ACC112 (cell line): ENCODE measurements around the gene GLCE.
A peak's percentile ranks its signal among the peaks of the same experiment; 100 is the strongest.

Experiments used
- H2AFZ ChIP-seq: fragments of 200-600 bp; sonication (generic); one replicate; pipeline ENCODE4 v1.6.0; 2017; ENCODE audit warnings: antibody characterized with exemption, low read length; ENCODE audit not compliant: unreplicated experiment
- H3K27ac ChIP-seq: fragments of 200-600 bp; sonication (generic); 2 replicates; pipeline ENCODE4 v1.5.1; 2014; ENCODE audit warnings: low read depth, mild to moderate bottlenecking, antibody characterized with exemption, low read length, moderate library complexity
- H3K27me3 ChIP-seq: fragments of 200-600 bp; sonication (generic); 2 replicates; pipeline ENCODE4 v1.6.1; 2014; ENCODE audit warnings: mild to moderate bottlenecking, antibody characterized with exemption, low read length, moderate library complexity, mixed read lengths; ENCODE audit not compliant: insufficient read depth
- H3K36me3 ChIP-seq: fragments of 200-600 bp; sonication (generic); 2 replicates; pipeline ENCODE4 v1.6.1; 2016; ENCODE audit warnings: mild to moderate bottlenecking, antibody characterized with exemption, low read length, moderate library complexity, mixed read lengths; ENCODE audit not compliant: insufficient read depth
- H3K4me1 ChIP-seq: fragments of 200-600 bp; sonication (generic); one replicate; pipeline ENCODE4 v1.6.1; 2016; ENCODE audit warnings: low read length, mixed read lengths; ENCODE audit not compliant: insufficient read depth, unreplicated experiment, control insufficient read depth
- H3K4me3 ChIP-seq: fragments of 200-600 bp; sonication (generic); 2 replicates; pipeline ENCODE4 v1.5.1; 2014; ENCODE audit warnings: mild to moderate bottlenecking, low read depth, low read length
- H3K79me2 ChIP-seq: fragments of 200-600 bp; sonication (generic); one replicate; pipeline ENCODE4 v1.6.0; 2016; ENCODE audit warnings: low read length; ENCODE audit not compliant: control insufficient read depth, unreplicated experiment, insufficient read depth

Gene GLCE

DNA sequence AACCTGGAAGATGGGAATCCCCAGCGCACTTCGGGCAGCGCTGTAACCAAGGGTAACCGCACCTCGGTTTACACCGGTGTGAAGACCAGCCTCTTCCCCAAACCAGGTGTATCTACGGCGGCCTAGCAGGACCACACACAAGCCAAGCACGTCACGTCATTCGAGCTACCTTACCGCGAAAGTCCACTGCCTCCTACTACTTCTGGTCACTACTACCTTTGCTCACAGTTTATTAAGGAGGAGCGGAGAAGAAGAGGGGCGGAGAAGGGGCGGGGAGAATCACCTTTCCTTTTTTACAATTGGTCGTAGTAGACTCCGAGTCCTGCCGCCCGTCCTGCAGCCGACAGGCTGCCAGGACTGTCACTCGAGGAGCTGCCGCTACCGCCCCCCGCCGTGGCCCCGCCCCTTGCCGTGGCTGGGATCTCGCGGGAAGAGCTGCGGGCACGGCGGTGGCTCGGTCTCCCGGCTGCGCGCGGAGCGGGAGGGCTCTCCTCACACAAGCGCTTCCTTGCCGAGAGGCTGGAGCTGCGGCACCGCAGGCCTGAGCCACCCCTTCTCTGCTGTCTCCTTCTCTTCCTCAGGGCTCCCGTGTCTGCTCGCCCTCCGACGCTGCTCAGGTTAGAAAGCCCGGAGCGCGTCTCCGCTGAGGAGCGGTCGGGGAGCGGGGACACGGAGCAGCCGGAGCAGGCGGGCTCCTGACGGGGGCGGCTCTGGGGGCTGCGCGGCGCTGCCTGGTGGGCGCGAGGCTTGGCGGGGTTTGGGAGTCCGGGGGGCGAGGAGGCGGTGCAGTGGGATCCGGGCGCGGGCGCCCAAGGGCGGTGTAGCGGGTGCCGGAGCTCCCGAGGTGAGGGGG is at the start of gene GLCE:
Gene GLCE (plus strand): TSS at position 495 of the 853 bp plus-strand sequence. CDS start 95,172 bp downstream, outside the sequence.
- H3K4me1 ChIP-seq: peaks cover 7% of the 10 kb centered on the region
- no peaks in the 10 kb centered on the region for H3K36me3 ChIP-seq
- H2AFZ ChIP-seq: peak within 1 kb of the TSS; percentile 88
- H3K27ac ChIP-seq: no peak within 1 kb of the TSS
- H3K27me3 ChIP-seq: no peaks in the 10 kb centered on the region
- peak within 1 kb of the TSS; percentile 95 for H3K4me3 ChIP-seq
- H3K79me2 ChIP-seq: peaks cover 10% of the 10 kb centered on the region

DNA sequence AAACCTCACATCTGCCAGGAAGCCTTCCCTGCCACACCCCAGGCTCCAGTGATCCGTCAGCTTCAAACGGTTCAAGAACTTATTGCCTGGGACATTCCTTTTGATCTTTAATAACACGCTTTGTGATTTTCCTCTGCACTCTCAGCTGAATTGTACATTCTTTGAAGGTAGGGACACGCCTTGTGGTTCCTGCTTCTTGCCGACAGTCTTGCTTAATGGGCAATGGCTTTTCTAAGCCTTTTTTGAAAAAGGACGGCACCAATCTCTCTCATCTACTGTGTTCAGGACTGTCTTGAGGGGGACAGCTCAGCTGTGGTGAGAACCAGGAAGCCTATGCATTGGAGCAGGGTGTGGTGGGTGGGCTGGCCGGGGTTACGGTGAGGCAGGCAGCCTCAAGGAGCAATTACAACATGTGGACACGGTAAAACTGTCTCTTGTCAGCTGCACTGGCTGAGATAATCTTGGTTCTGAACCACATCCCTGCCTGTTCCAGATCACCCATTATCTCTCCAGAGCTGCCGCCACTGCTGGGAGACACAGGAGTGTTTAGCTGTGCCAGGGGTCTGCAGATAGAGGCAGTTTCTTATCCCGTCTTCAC is 46.0 kb upstream of the GLCE start:
- no peaks in the 10 kb centered on the region for H3K36me3 ChIP-seq
- no peaks in the 10 kb centered on the region for H3K4me1 ChIP-seq
- H3K4me3 ChIP-seq: no peak overlapping the region
- H3K27ac ChIP-seq: no peak overlapping the region
- H3K27me3 ChIP-seq: peaks cover 93% of the 10 kb centered on the region
- no peak overlapping the region for H2AFZ ChIP-seq
- H3K79me2 ChIP-seq: no peaks in the 10 kb centered on the region

DNA sequence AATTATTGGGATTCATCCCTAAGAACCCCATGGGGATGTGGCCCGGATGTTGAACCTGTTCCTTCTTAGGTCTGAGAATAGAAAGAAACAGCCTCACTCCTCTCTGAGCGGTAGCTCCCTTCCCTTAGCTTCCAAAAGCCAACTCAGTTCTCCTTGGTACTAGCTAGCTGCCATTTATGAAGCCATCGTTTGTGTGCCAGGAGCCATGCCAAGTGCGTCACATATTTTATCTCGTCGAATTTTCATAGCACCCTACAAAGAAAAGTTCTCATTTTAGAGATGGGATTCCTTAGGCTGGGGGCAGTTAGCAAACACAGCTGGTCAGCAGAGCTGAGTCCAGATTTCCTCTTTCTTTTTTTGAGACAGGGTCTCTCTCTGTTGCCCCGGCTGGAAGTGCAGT is 45.4 kb upstream of the GLCE start:
- Histone ChIP-seq H3K27me3 (peaks cover 93% of the 10 kb centered on the region), H3K79me2 (no peaks in the 10 kb centered on the region), H3K4me1 (no peaks in the 10 kb centered on the region), H3K27ac (no peak overlapping the region), H3K4me3 (no peak overlapping the region), H3K36me3 (no peaks in the 10 kb centered on the region), H2AFZ (no peak overlapping the region)

DNA sequence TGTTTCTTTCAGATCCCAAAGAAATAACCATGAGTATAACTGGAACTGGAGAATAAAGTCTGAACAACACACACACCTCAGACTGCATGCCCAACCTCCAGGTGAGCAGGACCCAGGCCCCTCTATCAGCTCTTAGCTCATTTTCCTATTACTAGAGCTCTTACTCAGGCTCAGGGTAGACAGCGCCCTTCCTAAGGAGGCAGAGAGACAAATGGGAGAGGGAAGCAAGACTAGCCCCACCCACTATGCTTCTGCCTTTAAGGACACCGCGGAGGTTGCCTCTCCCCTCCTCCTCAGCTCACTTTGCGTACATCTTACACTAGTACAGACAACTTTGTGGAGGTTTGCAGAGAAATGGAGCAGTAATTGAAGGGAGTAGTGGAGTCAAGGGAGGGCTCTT is 44.0 kb upstream of the GLCE start:
- Histone ChIP-seq H3K36me3 (no peaks in the 10 kb centered on the region), H3K4me3 (no peak overlapping the region), H3K27ac (no peak overlapping the region), H3K79me2 (no peaks in the 10 kb centered on the region), H2AFZ (no peak overlapping the region), H3K4me1 (no peaks in the 10 kb centered on the region), H3K27me3 (peaks cover 95% of the 10 kb centered on the region)

DNA sequence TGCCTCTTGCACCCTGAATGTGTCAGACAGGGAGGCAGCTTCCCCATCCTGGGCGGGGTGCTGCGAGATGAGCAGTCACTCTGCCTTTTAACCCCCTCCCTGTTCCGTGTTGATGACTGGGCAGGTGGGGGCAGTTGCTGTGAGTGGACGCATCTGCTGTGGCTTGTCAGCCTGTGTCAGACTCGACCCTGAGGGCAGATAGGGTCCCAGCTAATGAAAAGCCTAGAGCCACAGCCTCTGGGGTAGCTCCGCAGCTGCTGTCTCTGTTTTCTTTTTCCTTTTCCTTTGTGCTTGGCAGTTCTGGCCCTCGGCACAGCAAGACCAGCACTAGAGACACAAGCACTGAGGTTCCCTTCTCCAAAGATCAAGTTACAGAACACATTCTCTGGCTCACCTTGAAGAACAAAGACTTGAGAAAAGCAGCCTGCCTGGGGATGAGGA is 43.0 kb upstream of the GLCE start:
- H3K27me3 ChIP-seq: peaks cover 93% of the 10 kb centered on the region
- H3K27ac ChIP-seq: no peak overlapping the region
- no peak overlapping the region for H2AFZ ChIP-seq
- H3K79me2 ChIP-seq: no peaks in the 10 kb centered on the region
- H3K4me3 ChIP-seq: no peak overlapping the region
- H3K4me1 ChIP-seq: no peaks in the 10 kb centered on the region
- H3K36me3 ChIP-seq: no peaks in the 10 kb centered on the region

DNA sequence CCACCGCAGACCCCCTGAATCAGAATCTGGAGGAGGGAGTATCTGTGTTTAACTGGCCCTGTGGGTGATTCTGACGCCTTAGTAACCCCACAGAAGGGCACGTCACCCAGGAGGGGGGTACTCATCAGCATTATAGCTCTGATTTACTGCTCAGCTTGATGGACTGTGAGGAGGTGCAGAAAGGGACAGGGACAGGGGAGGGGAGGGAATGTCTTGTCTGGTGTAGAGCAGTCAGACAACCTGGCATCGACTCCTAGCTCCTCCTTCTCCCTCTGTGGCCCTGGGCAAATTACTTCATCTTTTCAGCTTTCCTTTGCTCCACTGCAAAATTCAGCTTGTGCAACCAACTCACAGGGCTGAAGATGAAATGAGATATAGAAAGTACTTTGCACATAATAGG is 42.3 kb upstream of the GLCE start:
- no peak overlapping the region for H3K4me3 ChIP-seq

DNA sequence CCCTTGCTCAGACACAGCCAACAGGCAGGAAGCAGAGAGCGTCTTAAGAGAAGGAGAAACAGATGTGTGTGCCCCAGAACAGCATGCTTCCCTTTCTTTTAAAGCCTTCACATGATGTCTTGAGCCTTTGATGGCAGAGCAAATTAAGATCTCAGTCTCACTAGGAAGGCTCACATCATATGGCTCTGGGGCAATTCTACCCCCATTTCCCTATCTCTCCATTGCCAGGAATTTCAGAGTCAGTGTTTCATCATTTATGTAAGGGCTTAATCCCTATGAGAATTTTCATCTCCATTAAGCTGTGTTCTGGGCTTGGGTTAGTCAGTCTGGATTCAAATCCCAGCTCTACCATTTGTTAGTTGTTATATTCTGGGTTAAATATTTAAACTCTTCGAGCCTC is 41.4 kb upstream of the GLCE start:
- H3K79me2 ChIP-seq: no peaks in the 10 kb centered on the region
- H3K27me3 ChIP-seq: peaks cover 83% of the 10 kb centered on the region
- no peak overlapping the region for H3K4me3 ChIP-seq
- no peak overlapping the region for H3K27ac ChIP-seq
- H2AFZ ChIP-seq: no peak overlapping the region
- no peaks in the 10 kb centered on the region for H3K4me1 ChIP-seq
- no peaks in the 10 kb centered on the region for H3K36me3 ChIP-seq

More for the DNA sequence above, 42.3 kb upstream of the GLCE start:
- Histone ChIP-seq H3K27ac (no peak overlapping the region), H3K27me3 (peaks cover 88% of the 10 kb centered on the region), H2AFZ (no peak overlapping the region), H3K4me1 (no peaks in the 10 kb centered on the region), H3K79me2 (no peaks in the 10 kb centered on the region), H3K36me3 (no peaks in the 10 kb centered on the region)

DNA sequence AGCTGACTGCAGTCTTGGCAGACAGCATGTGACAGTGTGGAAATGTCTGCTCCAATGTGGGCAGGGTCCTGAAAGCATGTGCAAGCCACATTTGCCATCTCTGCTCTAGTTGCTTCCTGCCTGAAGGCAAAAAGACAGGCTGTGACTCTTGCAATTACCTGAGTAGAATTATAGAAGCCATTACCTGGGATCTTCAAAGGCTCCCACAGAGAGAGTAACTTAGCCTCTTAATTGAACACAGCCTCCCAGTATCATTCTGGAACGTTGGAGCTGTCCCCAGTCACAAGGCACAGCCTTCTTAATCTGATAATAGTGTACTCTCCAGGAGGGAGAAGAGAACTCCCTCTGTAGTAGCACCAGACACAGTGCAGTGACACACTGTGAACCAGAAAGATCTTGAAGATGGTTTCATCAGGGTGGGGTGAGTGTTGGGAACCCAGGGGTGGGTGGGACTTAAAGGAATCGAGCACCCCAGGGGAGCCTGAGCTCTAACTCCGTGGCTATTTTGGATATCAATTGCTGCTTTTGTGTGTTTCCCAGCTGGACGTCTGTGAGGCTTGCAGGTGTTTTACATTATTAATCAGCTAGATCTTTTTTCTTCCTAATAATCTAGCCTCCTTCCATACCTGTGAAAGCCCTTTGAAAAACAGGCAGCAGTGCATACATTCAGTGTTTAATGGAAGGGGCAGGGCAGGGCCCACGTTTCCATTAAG is 40.6 kb upstream of the GLCE start:
- H3K4me3 ChIP-seq: no peak overlapping the region
- H3K4me1 ChIP-seq: no peaks in the 10 kb centered on the region
- H2AFZ ChIP-seq: no peak overlapping the region
- no peaks in the 10 kb centered on the region for H3K79me2 ChIP-seq
- no peaks in the 10 kb centered on the region for H3K36me3 ChIP-seq
- peaks cover 74% of the 10 kb centered on the region for H3K27me3 ChIP-seq
- H3K27ac ChIP-seq: no peak overlapping the region

DNA sequence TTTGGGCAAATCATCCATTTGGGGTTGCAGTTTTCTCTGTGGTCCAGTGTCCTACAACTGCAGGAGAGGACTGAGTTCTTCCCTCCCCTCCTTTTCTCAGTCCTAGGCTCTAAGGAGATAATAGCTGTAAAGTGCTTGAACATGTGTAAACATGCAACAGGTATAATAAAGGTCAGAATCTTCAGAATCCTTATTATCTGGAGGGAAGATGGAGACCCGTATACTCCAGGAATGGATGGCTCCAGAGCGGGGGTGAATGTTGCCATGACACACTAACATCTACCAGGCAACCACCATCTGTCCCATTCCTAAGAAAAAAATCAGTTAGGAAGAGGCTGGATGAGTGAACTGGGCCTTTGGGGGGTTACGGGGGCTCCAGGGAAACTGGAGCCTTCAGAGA is 39.7 kb upstream of the GLCE start:
- peaks cover 65% of the 10 kb centered on the region for H3K27me3 ChIP-seq
- H3K36me3 ChIP-seq: no peaks in the 10 kb centered on the region
- H2AFZ ChIP-seq: no peak overlapping the region
- no peak overlapping the region for H3K27ac ChIP-seq
- no peaks in the 10 kb centered on the region for H3K4me1 ChIP-seq
- no peak overlapping the region for H3K4me3 ChIP-seq
- H3K79me2 ChIP-seq: no peaks in the 10 kb centered on the region

DNA sequence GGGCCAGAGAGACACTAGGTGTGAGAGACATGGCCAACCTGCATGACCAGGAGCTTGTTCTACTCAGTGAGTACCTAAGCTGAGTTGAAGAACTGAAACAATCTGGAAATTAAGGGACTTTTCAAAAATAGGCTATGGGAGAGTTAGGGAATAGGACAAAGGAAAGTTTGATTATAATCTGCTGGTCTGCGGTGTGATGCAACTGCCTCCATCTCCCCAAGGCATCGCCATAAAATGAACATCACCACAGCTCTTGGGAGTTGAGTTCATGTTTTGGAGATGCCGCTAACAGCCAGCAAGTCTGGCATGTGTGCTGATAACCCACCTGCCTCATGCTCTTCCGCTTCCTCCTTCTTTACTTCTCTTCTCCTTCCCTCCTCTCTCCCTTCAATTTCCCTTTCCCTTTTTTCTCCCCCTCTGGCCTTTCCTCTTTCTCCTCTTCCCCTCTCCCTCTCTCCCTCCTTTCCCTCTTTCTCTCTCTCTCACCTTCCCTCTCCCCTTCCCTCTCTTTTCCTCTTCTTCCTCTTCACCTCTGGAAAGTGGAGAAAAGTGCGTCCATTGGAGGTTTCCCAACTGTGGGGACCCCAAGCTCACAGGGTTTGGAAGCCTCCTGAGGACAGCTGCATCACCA is 39.1 kb upstream of the GLCE start:
- H3K27me3 ChIP-seq: peaks cover 60% of the 10 kb centered on the region
- H3K4me3 ChIP-seq: no peak overlapping the region
- H3K4me1 ChIP-seq: no peaks in the 10 kb centered on the region
- H3K79me2 ChIP-seq: no peaks in the 10 kb centered on the region
- H3K36me3 ChIP-seq: no peaks in the 10 kb centered on the region
- H2AFZ ChIP-seq: no peak overlapping the region
- no peak overlapping the region for H3K27ac ChIP-seq
